ENCODE results near the gene CNOT4. TPM values are rescaled to one million over a fixed set of nuclear protein-coding genes. Genes with fewer than 3 reads are reported as not detected.

Gene CNOT4
- total RNA-seq, 1 experiment from 2014 or later: 14.6 TPM

GRCh38 chr7:135369405-135369804 is 140.5 kb downstream of the CNOT4 start:
- H3K4me1 Mint-ChIP-seq: peaks cover 10% of the 10 kb centered on the region

More at GRCh38 chr7:135369405-135369804, 140.5 kb downstream of the CNOT4 start:
- H3K27ac Mint-ChIP-seq: no peak overlapping the region
- CTCF ChIA-PET: no interaction called here
- ATAC-seq (no peak), DNase-seq (ENCODE audit: low spot score) (no peak)
- POLR2A ChIA-PET: no interaction called here
- H3K4me3 Mint-ChIP-seq: no peak overlapping the region
- no peaks in the 10 kb centered on the region for H3K27me3 Mint-ChIP-seq (ENCODE audit: low read depth)
- TF ChIP-seq TEAD4 (CRISPR knock-in tag; IDR thresholded peaks at IDR 0.05) (no peak), CREM (CRISPR knock-in tag; IDR thresholded peaks at IDR 0.05) (no peak), NR2C2 (CRISPR knock-in tag; IDR thresholded peaks at IDR 0.05) (no peak), IRF1 (CRISPR knock-in tag; IDR thresholded peaks at IDR 0.05) (no peak), AFF4 (CRISPR knock-in tag; IDR thresholded peaks at IDR 0.05; ENCODE audit: borderline replicate concordance) (no peak), NFATC4 (CRISPR knock-in tag; IDR thresholded peaks at IDR 0.05) (no peak), JUN (CRISPR knock-in tag; IDR thresholded peaks at IDR 0.05) (no peak), ZNF532 (CRISPR knock-in tag; IDR thresholded peaks at IDR 0.05; ENCODE audit: borderline replicate concordance) (no peak), FOXP1 (CRISPR knock-in tag; IDR thresholded peaks at IDR 0.05; ENCODE audit: borderline replicate concordance) (no peak), TCF7 (CRISPR knock-in tag; IDR thresholded peaks at IDR 0.05; ENCODE audit: low read depth) (no peak), GRHL2 (CRISPR knock-in tag; IDR thresholded peaks at IDR 0.05; ENCODE audit: insufficient replicate concordance, severe bottlenecking) (no peak), NR3C1 (CRISPR knock-in tag; conservative IDR thresholded peaks at IDR 0.05; ENCODE audit: low read depth) (no peak), ESRRA (CRISPR knock-in tag; IDR thresholded peaks at IDR 0.05; ENCODE audit: borderline replicate concordance) (no peak), CREB1 (CRISPR knock-in tag; IDR thresholded peaks at IDR 0.05) (no peak), ZNF263 (CRISPR knock-in tag; IDR thresholded peaks at IDR 0.05; ENCODE audit: low read depth) (no peak), GABPB1 (CRISPR knock-in tag; IDR thresholded peaks at IDR 0.05) (no peak)
- no peaks in the 10 kb centered on the region for H3K36me3 Mint-ChIP-seq
- H3K9me3 Mint-ChIP-seq: no peaks in the 10 kb centered on the region

Measured in WTC11 (cell line).